ENCODE measurements around the gene RAB26. TPM values are rescaled to one million over a fixed set of nuclear protein-coding genes. Genes with fewer than 3 reads are reported as not detected.

Gene RAB26
- total RNA-seq, 4 donors from 2014 or later = not detected

GRCh38 chr16:2159175-2159838, 10.9 kb downstream of the RAB26 start:
- Histone ChIP-seq H3K4me3 (peak overlapping the region; percentile 41 to 55 (median 48)), H3K4me1 (peaks cover 49 to 83% (median 79%) of the 10 kb centered on the region in 4 donors), H3K27me3 (no peaks in the 10 kb centered on the region), H3K27ac (replicated peaks in 1 of 4) (peak overlapping the region; percentile 90 to 96 (median 93)), H3K36me3 (peaks cover 0 to 10% (median 8%) of the 10 kb centered on the region in 4 donors), H3K9me3 (no peaks in the 10 kb centered on the region)
- no peak for DNase-seq (ENCODE audit: extremely low spot score)
- intact Hi-C loops (cut with DNase I) = loop anchor here (5.0 kb wide), 1 partner anchor 93 kb away; the partner anchor contains the start of gene ECI1
- peak; percentile 71 to 81 for TF ChIP-seq POLR2AphosphoS5 (IDR thresholded peaks at IDR 0.05)
- no peak for TF ChIP-seq POLR2A (IDR thresholded peaks at IDR 0.05; ENCODE audit: low read depth)
- peak; percentile 20 for TF ChIP-seq EP300 (IDR thresholded peaks at IDR 0.05)
- TF ChIP-seq CTCF (IDR thresholded peaks at IDR 0.05) = no peak
- 41% methylated on average over 20 of the region's 24 CpGs for WGBS

- 49% methylated on average over 15 of the region's 20 CpGs for WGBS
- DNase-seq (ENCODE audit: extremely low spot score) = no peak
- intact Hi-C loops (cut with DNase I) = loop anchor here (5.0 kb wide), 1 partner anchor 51 kb away; the partner anchor contains the start of genes BRICD5 and PGP
- peak overlapping the region in 1 of 4 donors; percentile 33 for H3K4me3 ChIP-seq
- no peak for TF ChIP-seq EP300 (IDR thresholded peaks at IDR 0.05)
- peak; percentile 29 to 31 for TF ChIP-seq POLR2AphosphoS5 (IDR thresholded peaks at IDR 0.05)
- TF ChIP-seq POLR2A (IDR thresholded peaks at IDR 0.05; ENCODE audit: low read depth) = no peak
- no peak for TF ChIP-seq CTCF (IDR thresholded peaks at IDR 0.05)
- no peaks in the 10 kb centered on the region for H3K27me3 ChIP-seq
- no peaks in the 10 kb centered on the region for H3K9me3 ChIP-seq
- H3K4me1 ChIP-seq = peaks cover 42 to 75% (median 72%) of the 10 kb centered on the region in 4 donors
- H3K27ac ChIP-seq (replicated peaks in 1 of 4) = peak overlapping the region; percentile 90 to 96 (median 93)
- H3K36me3 ChIP-seq = peaks cover 0 to 16% (median 14%) of the 10 kb centered on the region in 4 donors
These were observed 12.6 kb downstream of the RAB26 start for GRCh38 chr16:2160915-2161551.

- DNase-seq (ENCODE audit: extremely low spot score) = no peak
- Histone ChIP-seq H3K27ac (replicated peaks in 1 of 4) (peak overlapping the region; percentile 90 to 96 (median 93)), H3K27me3 (no peaks in the 10 kb centered on the region), H3K4me1 (peaks cover 33 to 66% (median 64%) of the 10 kb centered on the region in 4 donors), H3K9me3 (no peaks in the 10 kb centered on the region), H3K36me3 (peaks cover 0 to 25% (median 21%) of the 10 kb centered on the region in 4 donors), H3K4me3 (no peak overlapping the region)
- intact Hi-C loops (cut with DNase I) = loop anchor here (5.0 kb wide), 1 partner anchor 50 kb away; the partner anchor contains the start of genes BRICD5 and PGP
- TF ChIP-seq EP300 (IDR thresholded peaks at IDR 0.05) (no peak), POLR2A (IDR thresholded peaks at IDR 0.05; ENCODE audit: low read depth) (no peak)
- 96% methylated on average over 7 of the region's 10 CpGs for whole genome bisulfite sequencing
These were observed 13.5 kb downstream of the RAB26 start for GRCh38 chr16:2161911-2162310.

- Histone ChIP-seq H3K4me3 (no peak overlapping the region), H3K27me3 (no peaks in the 10 kb centered on the region), H3K9me3 (no peaks in the 10 kb centered on the region), H3K4me1 (peaks cover 25 to 58% (median 56%) of the 10 kb centered on the region in 4 donors), H3K36me3 (peaks cover 6 to 33% (median 28%) of the 10 kb centered on the region in 4 donors), H3K27ac (replicated peaks in 1 of 4) (peak overlapping the region in 1 of 4 donors; percentile 90)
- WGBS = 77% methylated on average over 7 of the region's 13 CpGs
- TF ChIP-seq POLR2A (IDR thresholded peaks at IDR 0.05; ENCODE audit: low read depth) (no peak), CTCF (IDR thresholded peaks at IDR 0.05) (no peak), POLR2AphosphoS5 (IDR thresholded peaks at IDR 0.05) (no peak), EP300 (IDR thresholded peaks at IDR 0.05) (no peak)
- intact Hi-C loops (cut with DNase I) = loop anchor here (5.0 kb wide), 1 partner anchor 50 kb away; the partner anchor contains the start of genes BRICD5 and PGP
- no peak for DNase-seq (ENCODE audit: extremely low spot score)
These were observed 14.3 kb downstream of the RAB26 start for GRCh38 chr16:2162676-2163118.
